HepG2 (cell line): ENCODE measurements around the gene VSIR. TPM values are rescaled to one million over a fixed set of nuclear protein-coding genes. Genes with fewer than 3 reads are reported as not detected.

ENCODE experiments used
- ATAC-seq: fragments of 200-7000 bp; cut with Tn5 transposase; 3 replicates; pipeline ENCODE4 v1.9.1; 2020; ENCODE audit warnings: mild to moderate bottlenecking, moderate library complexity
- BruUV-seq: library from RNA; stranded (reverse); fragments of 400-500 nt; replicated peaks from 2 replicates; lab custom pipeline; 2021; lab: Mats Ljungman, UMichigan
- CTCF ChIA-PET: fragments of 300-600 bp; formaldehyde crosslinking; extraction: SDS; loops from one replicate; lab custom pipeline; 2021; ENCODE audit warnings: low total read pairs, inconsistent platforms, low intra/inter-chr PET ratio; lab: Yijun Ruan, JAX
- POLR2A ChIA-PET: fragments of 350-600 bp; sonication (Branson Sonifier 250); formaldehyde crosslinking; loops from one replicate; lab custom pipeline; 2020; ENCODE audit warnings: antibody characterized with exemption, inconsistent platforms; lab: Yijun Ruan, JAX
- DNase-seq: peaks from one replicate; pipeline ENCODE4 v3.0.0-alpha.2; 2015; ENCODE audit warnings: low spot score
- FAIRE-seq: peaks from 3 replicates; lab custom pipeline; 2011; peaks lifted over from hg19 to GRCh38; lab: Jason Lieb, UNC
- H2AFZ ChIP-seq: one replicate; pipeline ENCODE4 v1.6.1; 2011; ENCODE audit warnings: low read length, inconsistent platforms
- H3K27ac ChIP-seq: fragments of 300-600 bp; 3 replicates; pipeline ENCODE4 v1.8.0; 2011; ENCODE audit warnings: mixed run types, mild to moderate bottlenecking, mixed read lengths, low read length, inconsistent platforms; ENCODE audit not compliant: insufficient read depth; ENCODE audit errors: extremely low read length
- H3K27me3 ChIP-seq, 2 experiments: fragments of 200-600 bp in 1 of 2; 2 replicates in 1 of 2; 3 replicates in 1 of 2; pipeline versions ENCODE4 v1.6.0 to v1.8.0; 2011; ENCODE audit warnings: low read length in 2 of 2, mild to moderate bottlenecking in 2 of 2, moderate library complexity in 2 of 2, inconsistent platforms in 1 of 2; ENCODE audit not compliant: insufficient read depth in 2 of 2, control insufficient read depth in 1 of 2
- H3K36me3 ChIP-seq, 2 experiments: fragments of 200-600 bp in 1 of 2; replicated peaks in 1 of 2; 2 replicates in 1 of 2; 3 replicates in 1 of 2; pipeline versions ENCODE4 v1.5.1 to v1.8.0; 2011; ENCODE audit warnings: low read length in 2 of 2, inconsistent platforms in 1 of 2; ENCODE audit not compliant: insufficient read depth in 2 of 2, control insufficient read depth in 1 of 2
- H3K4me1 ChIP-seq: 2 replicates; pipeline ENCODE4 v1.5.1; 2012; ENCODE audit warnings: low read length, inconsistent platforms; ENCODE audit not compliant: insufficient read depth
- H3K4me2 ChIP-seq: 2 replicates; pipeline ENCODE4 v1.6.0; 2011; ENCODE audit warnings: low read depth, low read length, inconsistent platforms
- H3K4me3 ChIP-seq, 3 experiments: fragments of 200-600 bp in 1 of 3; sonication (generic), shearing (Covaris generic) in 1 of 3; replicated peaks in 1 of 3; 2 replicates each; pipeline ENCODE4 v1.5.1; 2011 to 2016; ENCODE audit warnings: low read length in 3 of 3, inconsistent platforms in 2 of 3, low read depth in 2 of 3, mild to moderate bottlenecking in 2 of 3, control low read depth in 1 of 3, mixed read lengths in 1 of 3; ENCODE audit not compliant: insufficient read depth in 1 of 3
- H3K79me2 ChIP-seq: one replicate; pipeline ENCODE4 v1.6.1; 2011; ENCODE audit warnings: low read length, inconsistent platforms; ENCODE audit not compliant: insufficient read depth
- H3K9ac ChIP-seq: 2 replicates; pipeline ENCODE4 v1.6.0; 2011; ENCODE audit warnings: mild to moderate bottlenecking, low read depth, low read length, inconsistent platforms; ENCODE audit not compliant: insufficient read depth
- H3K9me3 ChIP-seq: 2 replicates; pipeline ENCODE4 v1.5.1; 2012; ENCODE audit warnings: mild to moderate bottlenecking, low read length
- H4K20me1 ChIP-seq: 2 replicates; pipeline ENCODE4 v1.6.0; 2011; ENCODE audit warnings: inconsistent platforms, mild to moderate bottlenecking, low read length, moderate library complexity; ENCODE audit not compliant: insufficient read depth
- NFAT5 ChIP-seq: sonication (generic); formaldehyde crosslinking; IDR thresholded peaks from 2 replicates; pipeline ENCODE4 v1.4.0; 2020; ENCODE audit warnings: missing genetic modification reagents
- RFX1 ChIP-seq: fragments of 450-650 bp; IDR thresholded peaks from 2 replicates; pipeline ENCODE4 v1.6.1; 2017
- WGBS: methylation state at CpG from one replicate; pipeline ENCODE4 v1.1.6; 2017; ENCODE audit warnings: low lambda C conversion rate; 5-methylcytosine and 5-hydroxymethylcytosine counted together
- in situ Hi-C: cut with HindIII; loops from 2 replicates; pipeline ENCODE4 v1.10.0; 2017; ENCODE audit warnings: low pct_unique_long_range_greater_than_20kb; ENCODE audit not compliant: extremely low pct_ligation_motif_present
- intact Hi-C: fragments of 100-400 bp; cut with micrococcal nuclease; formaldehyde crosslinking; loops from one replicate; pipeline ENCODE4 v1.10.0; 2022; ENCODE audit not compliant: unreplicated experiment
- polyA plus RNA-seq, 8 experiments: library from polyadenylated mRNA; depleted of rRNA in 3 of 8; stranded (reverse) in 7 of 8; unstranded in 1 of 8; fragments of >200 nt; fragmentation: Illumina TruSeq in 4 of 8; extraction: Trizol in 4 of 8; gene quantifications; 2 replicates each; pipeline versions ENCODE4 v1.2.1 to v1.2.3, GENCODE V29; 2011 to 2016; ENCODE audit warnings: low read depth in 4 of 8, missing spikeins in 1 of 8, mixed read lengths in 1 of 8; ENCODE audit not compliant: insufficient read depth in 1 of 8
- total RNA-seq, 5 experiments: library from RNA; depleted of rRNA; stranded (reverse); fragments of >200 nt; fragmentation: Illumina TruSeq; extraction: Trizol; gene quantifications; 2 replicates each; pipeline ENCODE4 v1.2.3, GENCODE V29; 2016; ENCODE audit warnings: low read depth in 1 of 5
- TF ChIP-seq, protein P1 (sequence below): sonication (generic); formaldehyde crosslinking; IDR thresholded peaks from 2 replicates; pipeline ENCODE4 v1.4.0; 2020; ENCODE audit warnings: mild to moderate bottlenecking, missing genetic modification reagents

VSIR gene
- total and polyA plus RNA-seq, 2 of the 13 experiments (the other 11 are each of a cell fraction or from before 2014, with no cell fraction given) = 0.44 to 3.2 TPM

GRCh38 chr10:71725998-71726579 is 47.2 kb downstream of the VSIR start (continued):
- no peak for TF ChIP-seq NFAT5 (CRISPR knock-in tag)

DNA sequence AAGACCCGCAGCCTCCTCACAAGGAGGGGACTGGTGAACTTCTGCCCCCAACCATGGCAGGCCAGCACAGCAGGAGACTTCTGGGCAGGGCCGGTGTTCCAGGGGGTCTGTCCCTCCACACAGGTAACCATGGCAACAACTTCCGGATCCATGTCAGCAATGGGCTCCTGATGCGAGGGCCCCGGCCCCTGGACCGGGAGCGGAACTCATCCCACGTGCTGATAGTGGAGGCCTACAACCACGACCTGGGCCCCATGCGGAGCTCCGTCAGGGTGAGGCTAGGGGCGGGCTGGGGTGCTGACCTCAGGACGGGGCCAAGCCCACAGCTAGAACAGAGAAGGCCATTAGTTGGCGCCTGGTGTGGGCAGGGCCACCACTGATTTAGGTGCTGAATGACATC is 48.1 kb downstream of the VSIR start:
- no peaks in the 10 kb centered on the region for H3K79me2 ChIP-seq
- intact Hi-C loops (no loop called here), in situ Hi-C loops (no loop called here)
- H3K4me2 ChIP-seq = no peak overlapping the region
- H3K4me1 ChIP-seq = peaks cover 50% of the 10 kb centered on the region
- DNase-seq = no peak
- WGBS = no CpG with 5 or more reads among the region's 14 CpGs
- H3K36me3 ChIP-seq = no peaks in the 10 kb centered on the region
- H2AFZ ChIP-seq = no peak overlapping the region
- ATAC-seq = no peak
- TF ChIP-seq, protein P1, sequence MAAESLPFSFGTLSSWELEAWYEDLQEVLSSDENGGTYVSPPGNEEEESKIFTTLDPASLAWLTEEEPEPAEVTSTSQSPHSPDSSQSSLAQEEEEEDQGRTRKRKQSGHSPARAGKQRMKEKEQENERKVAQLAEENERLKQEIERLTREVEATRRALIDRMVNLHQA (CRISPR knock-in tag) = no peak
- TF ChIP-seq RFX1 = peak; percentile 25; the same call in 1 of the 2 replicates
- no TSS peak for BruUV-seq
- ChIA-PET POLR2A (no interaction called here), CTCF (no interaction called here)
- H4K20me1 ChIP-seq = no peaks in the 10 kb centered on the region
- H3K4me3 ChIP-seq = no peak overlapping the region
- no peak overlapping the region for H3K27ac ChIP-seq
- FAIRE-seq = no peak
- H3K9ac ChIP-seq = no peak overlapping the region
- peaks cover 0 to 34% of the 10 kb centered on the region in 2 experiments; a peak in 3 of 5 replicates for H3K27me3 ChIP-seq
- H3K9me3 ChIP-seq = no peaks in the 10 kb centered on the region
